GM12878 (cell line): ENCODE measurements around the gene RNASE13. TPM values are rescaled to one million over a fixed set of nuclear protein-coding genes. Genes with fewer than 3 reads are reported as not detected.

ENCODE experiments used
- ATAC-seq: fragments of 200-7000 bp; cut with Tn5 transposase; 3 replicates; pipeline ENCODE4 v1.9.1; 2020; ENCODE audit warnings: mild to moderate bottlenecking, moderate library complexity
- BruUV-seq: library from RNA; stranded (reverse); fragments of 400-500 nt; replicated peaks from 2 replicates; lab custom pipeline; 2021; lab: Mats Ljungman, UMichigan
- CTCF ChIA-PET: fragments of 300-600 bp; sonication (Branson Sonifier 250); formaldehyde crosslinking; extraction: SDS; loops from one replicate; lab custom pipeline; 2021; ENCODE audit warnings: inconsistent platforms; lab: Yijun Ruan, JAX
- POLR2A ChIA-PET: fragments of 350-600 bp; formaldehyde crosslinking; extraction: SDS; loops from one replicate; lab custom pipeline; 2021; ENCODE audit warnings: inconsistent platforms; lab: Charles Lee
- RAD21 ChIA-PET: fragments of 300-600 bp; sonication (Branson Sonifier 250); formaldehyde crosslinking; loops from one replicate; lab custom pipeline; 2023; ENCODE audit warnings: antibody characterized with exemption; ENCODE audit not compliant: unreplicated experiment; lab: Charles Lee
- SMC1A ChIA-PET: fragments of 300-600 bp; sonication (Branson Sonifier 250); formaldehyde crosslinking; loops from one replicate; lab custom pipeline; 2023; ENCODE audit not compliant: unreplicated experiment, uncharacterized antibody; lab: Charles Lee
- DNase-seq: peaks from one replicate; pipeline ENCODE4 v3.0.0-alpha.2; 2011; ENCODE audit warnings: low read depth, low spot score
- FAIRE-seq: peaks from 3 replicates; lab custom pipeline; 2011; peaks lifted over from hg19 to GRCh38; lab: Jason Lieb, UNC
- H2AFZ ChIP-seq: 2 replicates; pipeline ENCODE4 v1.6.0; 2011; ENCODE audit warnings: low read depth, low read length, control low read depth; ENCODE audit not compliant: control insufficient read depth
- H3K27ac ChIP-seq: 2 replicates; pipeline ENCODE4 v1.5.1; 2011; ENCODE audit warnings: control low read depth; ENCODE audit not compliant: control insufficient read depth, insufficient read depth
- H3K27me3 ChIP-seq, 2 experiments: replicated peaks in 1 of 2; 2 replicates each; pipeline versions ENCODE4 v1.6.0 to v1.6.1; 2011; ENCODE audit warnings: low read length in 1 of 2; ENCODE audit not compliant: control insufficient read depth in 2 of 2, insufficient read depth in 2 of 2
- H3K36me3 ChIP-seq, 2 experiments: 2 replicates each; pipeline ENCODE4 v1.5.1; 2011; ENCODE audit warnings: low read length in 1 of 2; ENCODE audit not compliant: control insufficient read depth in 2 of 2, insufficient read depth in 2 of 2
- H3K4me1 ChIP-seq: 2 replicates; pipeline ENCODE4 v1.6.1; 2011; ENCODE audit warnings: mild to moderate bottlenecking, low read length, moderate library complexity, mixed read lengths; ENCODE audit not compliant: control insufficient read depth, insufficient read depth
- H3K4me2 ChIP-seq: 2 replicates; pipeline ENCODE4 v1.6.0; 2011; ENCODE audit warnings: control low read depth; ENCODE audit not compliant: control insufficient read depth, insufficient read depth
- H3K4me3 ChIP-seq: fragments of 200-600 bp; sonication (generic); 2 replicates; pipeline ENCODE4 v1.5.1; 2016
- H3K79me2 ChIP-seq: 2 replicates; pipeline ENCODE4 v1.6.0; 2011; ENCODE audit warnings: low read length; ENCODE audit not compliant: control insufficient read depth, insufficient read depth
- H3K9ac ChIP-seq: 2 replicates; pipeline ENCODE4 v1.8.0; 2011; ENCODE audit warnings: low read length, control low read depth, mixed read lengths; ENCODE audit not compliant: control insufficient read depth, insufficient read depth
- H3K9me3 ChIP-seq: replicated peaks from 3 replicates; pipeline ENCODE4 v1.5.1; 2011; ENCODE audit warnings: mild to moderate bottlenecking, low read length; ENCODE audit not compliant: control insufficient read depth, insufficient read depth
- H4K20me1 ChIP-seq: 2 replicates; pipeline ENCODE4 v1.6.0; 2011; ENCODE audit not compliant: control insufficient read depth, insufficient read depth
- CREB1 ChIP-seq: IDR thresholded peaks from 2 replicates; pipeline ENCODE4 v1.6.1; 2012; ENCODE audit warnings: low read depth, mild to moderate bottlenecking, inconsistent platforms
- ETV6 ChIP-seq, 2 experiments: fragments of 450-650 bp in 1 of 2; IDR thresholded peaks in 1 of 2; conservative IDR thresholded peaks in 1 of 2; 2 replicates each; pipeline ENCODE4 v1.6.1; 2014; ENCODE audit warnings: antibody characterized with exemption in 1 of 2, borderline replicate concordance in 1 of 2, low read depth in 1 of 2, mild to moderate bottlenecking in 1 of 2, moderate library complexity in 1 of 2
- JUNB ChIP-seq: IDR thresholded peaks from 2 replicates; pipeline ENCODE4 v1.6.1; 2016; ENCODE audit warnings: antibody characterized with exemption, mild to moderate bottlenecking
- KAT2A ChIP-seq: conservative IDR thresholded peaks from 2 replicates; pipeline ENCODE4 v1.6.1; 2011; ENCODE audit warnings: low read depth, low read length; ENCODE audit not compliant: control insufficient read depth
- KDM1A ChIP-seq: fragments of 200-600 bp; sonication (generic); IDR thresholded peaks from 2 replicates; pipeline ENCODE4 v1.6.1; 2016; ENCODE audit warnings: borderline replicate concordance
- LARP7 ChIP-seq: fragments of 450-650 bp; IDR thresholded peaks from 2 replicates; pipeline ENCODE4 v1.6.1; 2017; ENCODE audit warnings: mild to moderate bottlenecking
- MEF2A ChIP-seq: IDR thresholded peaks from 2 replicates; pipeline ENCODE4 v1.6.1; 2011; ENCODE audit warnings: low read depth, mild to moderate bottlenecking, low read length, moderate library complexity; ENCODE audit not compliant: insufficient read depth
- NFIC ChIP-seq: IDR thresholded peaks from 2 replicates; pipeline ENCODE4 v1.6.1; 2012; ENCODE audit warnings: low read depth, mild to moderate bottlenecking, inconsistent platforms, low read length, moderate library complexity
- NFXL1 ChIP-seq: fragments of 450-650 bp; IDR thresholded peaks from 2 replicates; pipeline ENCODE4 v1.6.1; 2017; ENCODE audit warnings: antibody characterized with exemption, mild to moderate bottlenecking, borderline replicate concordance
- NR2F1 ChIP-seq: fragments of 450-650 bp; conservative IDR thresholded peaks from 2 replicates; pipeline ENCODE4 v1.6.1; 2017; ENCODE audit warnings: mild to moderate bottlenecking
- TAF1 ChIP-seq: IDR thresholded peaks from 2 replicates; pipeline ENCODE4 v1.6.1; 2011; ENCODE audit warnings: mild to moderate bottlenecking, low read depth, low read length, borderline replicate concordance
- TARDBP ChIP-seq: IDR thresholded peaks from 2 replicates; pipeline ENCODE4 v1.6.1; 2016; ENCODE audit warnings: borderline replicate concordance
- TCF12 ChIP-seq: IDR thresholded peaks from 2 replicates; pipeline ENCODE4 v1.6.1; 2011; ENCODE audit warnings: low read depth, mild to moderate bottlenecking, low read length
- TCF3 ChIP-seq: IDR thresholded peaks from 2 replicates; pipeline ENCODE4 v1.6.1; 2012; ENCODE audit warnings: low read depth, mild to moderate bottlenecking, low read length, borderline replicate concordance; ENCODE audit not compliant: insufficient read depth
- ZBED1 ChIP-seq: IDR thresholded peaks from 2 replicates; pipeline ENCODE4 v1.6.1; 2016; ENCODE audit warnings: borderline replicate concordance
- ZNF622 ChIP-seq: fragments of 450-650 bp; IDR thresholded peaks from 2 replicates; pipeline ENCODE4 v1.6.1; 2017; ENCODE audit warnings: mild to moderate bottlenecking, inconsistent platforms
- WGBS: methylation state at CpG from one replicate; pipeline ENCODE4 v1.1.6; 2016; ENCODE audit warnings: low lambda C conversion rate; ENCODE audit not compliant: insufficient replicate concordance, insufficient coverage; ENCODE audit errors: missing lambda C conversion rate; 5-methylcytosine and 5-hydroxymethylcytosine counted together
- in situ Hi-C: fragments of 300-500 bp; cut with MboI; formaldehyde crosslinking; loops from 9 replicates; pipeline ENCODE4 v1.14.3; 2018; ENCODE audit warnings: mixed read lengths
- intact Hi-C: fragments of 100-400 bp; cut with micrococcal nuclease; formaldehyde crosslinking; loops from one replicate; pipeline ENCODE4 v1.14.2; 2022; ENCODE audit not compliant: unreplicated experiment
- polyA plus RNA-seq, 11 experiments: library from polyadenylated mRNA; depleted of rRNA in 4 of 11; unstranded in 6 of 11; stranded (reverse) in 5 of 11; fragments of >200 nt; fragmentation: Nextera tagmentation in 4 of 11; fragmentation: Illumina TruSeq in 1 of 11; extraction: Ambion mirVana in 4 of 11; extraction: Trizol in 1 of 11; gene quantifications; 1 replicate in 1 of 11; 2 replicates in 10 of 11; pipeline versions ENCODE4 v1.2.1 to v1.2.3, GENCODE V29; 2011 to 2016; ENCODE audit warnings: inconsistent platforms in 2 of 11, missing spikeins in 2 of 11, low read depth in 1 of 11
- total RNA-seq, 4 experiments: library from RNA; depleted of rRNA in 3 of 4; stranded (reverse); fragments of >200 nt in 3 of 4; fragmentation: Illumina TruSeq in 1 of 4; extraction: Trizol in 1 of 4; gene quantifications; 2 replicates each; pipeline versions ENCODE4 v1.2.1 to v1.2.3, GENCODE V29; 2013 to 2021
- TF ChIP-seq, protein P1 (sequence below): IDR thresholded peaks from 2 replicates; pipeline ENCODE4 v1.6.1; 2012; ENCODE audit warnings: mild to moderate bottlenecking, low read depth, low read length

RNASE13 gene
- total and polyA plus RNA-seq, 10 of the 15 experiments (the other 5 are each of a cell fraction or from before 2014, with no cell fraction given): not detected

DNA sequence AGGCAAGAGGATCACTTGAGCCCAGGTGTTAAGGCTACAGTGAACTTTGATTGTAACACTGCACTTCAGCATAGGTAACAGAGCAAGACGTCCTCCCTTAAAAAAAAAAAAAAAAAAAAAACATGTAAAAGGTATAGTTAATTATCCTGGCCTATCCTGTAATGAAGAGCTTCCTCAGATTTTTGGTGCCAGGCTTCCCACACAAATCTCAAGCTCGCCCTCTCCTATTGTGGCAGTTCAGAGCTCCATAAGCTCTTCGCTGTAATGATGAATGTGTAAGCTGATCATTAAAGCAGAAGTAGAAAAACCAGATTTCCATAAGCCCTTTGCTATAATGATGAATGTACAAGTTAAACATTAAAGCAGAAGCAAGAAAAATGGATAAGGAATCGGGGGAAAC, 37.5 kb downstream of the RNASE13 start:
- Histone ChIP-seq H3K27ac (no peak overlapping the region), H2AFZ (no peak overlapping the region), H3K9ac (no peak overlapping the region), H3K4me2 (no peak overlapping the region), H3K36me3 (peaks cover 5 to 15% of the 10 kb centered on the region in 2 experiments), H3K4me3 (no peak overlapping the region), H4K20me1 (no peaks in the 10 kb centered on the region), H3K9me3 (no peaks in the 10 kb centered on the region), H3K27me3 (no peaks in the 10 kb centered on the region), H3K79me2 (no peaks in the 10 kb centered on the region), H3K4me1 (no peaks in the 10 kb centered on the region)
- intact Hi-C loops: no loop called here
- ChIA-PET POLR2A (interaction anchor here (0.6 kb wide), 1 partner anchor 23 kb away, joined by 5 read pairs; no protein-coding TSS in a partner anchor), RAD21 (no interaction called here), CTCF (interaction anchor here (0.8 to 2.2 kb wide), 5 partner anchors 8 to 108 kb away, joined by 3 to 17 read pairs (median 3); no protein-coding TSS in a partner anchor), SMC1A (interaction anchor here (0.6 kb wide), 1 partner anchor 251 kb away, joined by 4 read pairs; no protein-coding TSS in a partner anchor)
- in situ Hi-C loops: no loop called here
- 76% methylated on average over 3 of the region's 4 CpGs for WGBS
- DNase-seq (no peak), FAIRE-seq (no peak), ATAC-seq (no peak)
- no TSS peak for BruUV-seq
- TF ChIP-seq KDM1A: no peak
- TF ChIP-seq NFIC: no peak
- TF ChIP-seq TAF1: no peak
- TF ChIP-seq JUNB: no peak
- TF ChIP-seq CREB1: no peak
- no peak for TF ChIP-seq MEF2A
- no peak for TF ChIP-seq NFXL1
- no peak for TF ChIP-seq NR2F1
- no peak for TF ChIP-seq ZBED1
- TF ChIP-seq ETV6 (conservative IDR thresholded peaks at IDR 0.05 in 1 of 2, IDR thresholded peaks at IDR 0.05 in 1 of 2; ENCODE audit: borderline replicate concordance in 1 of 2, low read depth in 1 of 2): no peak
- TF ChIP-seq LARP7: no peak
- TF ChIP-seq ZNF622: no peak
- TF ChIP-seq, protein P1, sequence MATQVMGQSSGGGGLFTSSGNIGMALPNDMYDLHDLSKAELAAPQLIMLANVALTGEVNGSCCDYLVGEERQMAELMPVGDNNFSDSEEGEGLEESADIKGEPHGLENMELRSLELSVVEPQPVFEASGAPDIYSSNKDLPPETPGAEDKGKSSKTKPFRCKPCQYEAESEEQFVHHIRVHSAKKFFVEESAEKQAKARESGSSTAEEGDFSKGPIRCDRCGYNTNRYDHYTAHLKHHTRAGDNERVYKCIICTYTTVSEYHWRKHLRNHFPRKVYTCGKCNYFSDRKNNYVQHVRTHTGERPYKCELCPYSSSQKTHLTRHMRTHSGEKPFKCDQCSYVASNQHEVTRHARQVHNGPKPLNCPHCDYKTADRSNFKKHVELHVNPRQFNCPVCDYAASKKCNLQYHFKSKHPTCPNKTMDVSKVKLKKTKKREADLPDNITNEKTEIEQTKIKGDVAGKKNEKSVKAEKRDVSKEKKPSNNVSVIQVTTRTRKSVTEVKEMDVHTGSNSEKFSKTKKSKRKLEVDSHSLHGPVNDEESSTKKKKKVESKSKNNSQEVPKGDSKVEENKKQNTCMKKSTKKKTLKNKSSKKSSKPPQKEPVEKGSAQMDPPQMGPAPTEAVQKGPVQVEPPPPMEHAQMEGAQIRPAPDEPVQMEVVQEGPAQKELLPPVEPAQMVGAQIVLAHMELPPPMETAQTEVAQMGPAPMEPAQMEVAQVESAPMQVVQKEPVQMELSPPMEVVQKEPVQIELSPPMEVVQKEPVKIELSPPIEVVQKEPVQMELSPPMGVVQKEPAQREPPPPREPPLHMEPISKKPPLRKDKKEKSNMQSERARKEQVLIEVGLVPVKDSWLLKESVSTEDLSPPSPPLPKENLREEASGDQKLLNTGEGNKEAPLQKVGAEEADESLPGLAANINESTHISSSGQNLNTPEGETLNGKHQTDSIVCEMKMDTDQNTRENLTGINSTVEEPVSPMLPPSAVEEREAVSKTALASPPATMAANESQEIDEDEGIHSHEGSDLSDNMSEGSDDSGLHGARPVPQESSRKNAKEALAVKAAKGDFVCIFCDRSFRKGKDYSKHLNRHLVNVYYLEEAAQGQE: no peak
- no peak for TF ChIP-seq TCF3
- TF ChIP-seq TCF12: no peak
- TF ChIP-seq TARDBP: no peak
- TF ChIP-seq KAT2A: no peak
